Large intestine (tissue), 12 donors: ENCODE data around the gene TMEM207. TPM values are rescaled to one million over a fixed set of nuclear protein-coding genes. Genes with fewer than 3 reads are reported as not detected.

Experiments
- DNase-seq, 2 donors: peaks; one replicate each; pipeline versions ENCODE4 v3.0.0 to v3.0.0-alpha.2; 2013
- H3K27ac ChIP-seq: one replicate; pipeline ENCODE4 v1.5.1; 2013; ENCODE audit warnings: low read length
- H3K27me3 ChIP-seq: 2 replicates; pipeline ENCODE4 v1.6.1; 2013; ENCODE audit warnings: low read length; ENCODE audit not compliant: control insufficient read depth, insufficient read depth
- H3K36me3 ChIP-seq: 2 replicates; pipeline ENCODE4 v1.6.1; 2013; ENCODE audit warnings: low read length; ENCODE audit not compliant: control insufficient read depth, insufficient read depth
- H3K4me1 ChIP-seq: one replicate; pipeline ENCODE4 v1.6.1; 2013; ENCODE audit warnings: low read length; ENCODE audit not compliant: control insufficient read depth, insufficient read depth
- H3K4me3 ChIP-seq: one replicate; pipeline ENCODE4 v1.5.1; 2013; ENCODE audit warnings: low read length
- H3K9me3 ChIP-seq: one replicate; pipeline ENCODE4 v1.6.1; 2013; ENCODE audit warnings: mild to moderate bottlenecking, low read depth, low read length, moderate library complexity; ENCODE audit not compliant: control insufficient read depth
- WGBS: methylation state at CpG from one replicate; pipeline ENCODE4 v1.1.5; 2013; ENCODE audit warnings: low lambda C conversion rate; ENCODE audit not compliant: insufficient coverage; 5-methylcytosine and 5-hydroxymethylcytosine counted together
- long read RNA-seq, 11 donors: transcript quantifications; one replicate each; lab custom pipeline, GENCODE V29; 2026
- polyA plus RNA-seq: library from polyadenylated mRNA; unstranded; fragments of 120-200 nt; gene quantifications from one replicate; pipeline ENCODE4 v1.2.1, GENCODE V29; 2013

Gene TMEM207
- 2.9 TPM for polyA plus RNA-seq
- long read RNA-seq, donor 1: 0 reads
- long read RNA-seq, donor 2, partial matches to known transcripts: 0 of 1 reads
- long read RNA-seq, donor 2, other reads (novel, unspliced or antisense): 0 of 1 reads
- long read RNA-seq, donor 3: 0 reads
- long read RNA-seq, donor 4: 0 reads
- long read RNA-seq, donor 5: 0 reads
- long read RNA-seq, donor 6, partial matches to known transcripts: 0 of 1 reads
- long read RNA-seq, donor 6, other reads (novel, unspliced or antisense): 0 of 1 reads
- long read RNA-seq, donor 7: 0 reads
- long read RNA-seq, donor 8: 0 reads
- long read RNA-seq, donor 9, partial matches to known transcripts: 0 of 2 reads
- long read RNA-seq, donor 9, other reads (novel, unspliced or antisense): 0 of 2 reads
- long read RNA-seq, donor 10, partial matches to known transcripts: 0 of 1 reads
- long read RNA-seq, donor 10, other reads (novel, unspliced or antisense): 0 of 1 reads
- long read RNA-seq, donor 11, partial matches to known transcripts: 0 of 1 reads
- long read RNA-seq, donor 11, other reads (novel, unspliced or antisense): 0 of 1 reads

- peaks cover 33% of the 10 kb centered on the region for H3K4me1 ChIP-seq
- H3K36me3 ChIP-seq: no peaks in the 10 kb centered on the region
- no peak within 1 kb of the TSS for H3K4me3 ChIP-seq
- peak within 1 kb of the TSS; percentile 49 for H3K27ac ChIP-seq
- H3K27me3 ChIP-seq: no peaks in the 10 kb centered on the region
- WGBS: no CpG with 5 or more reads among the region's 1 CpG
- no peaks in the 10 kb centered on the region for H3K9me3 ChIP-seq
- DNase-seq: peak; percentile 10 to 49
These were observed at the start of gene TMEM207 for GRCh38 chr3:190449801-190450200. Gene TMEM207, minus strand, starts transcription at chr3:190449901. Its CDS starts 92 bp downstream, at chr3:190449809.

GRCh38 chr3:190499122-190499521 is 49.4 kb upstream of the TMEM207 start:
- Histone ChIP-seq H3K9me3 (no peaks in the 10 kb centered on the region), H3K27ac (no peak overlapping the region), H3K4me3 (no peak overlapping the region), H3K4me1 (no peaks in the 10 kb centered on the region), H3K27me3 (no peaks in the 10 kb centered on the region), H3K36me3 (no peaks in the 10 kb centered on the region)
- DNase-seq: no peak
- whole genome bisulfite sequencing: 61% methylated on average over 2 of the region's 2 CpGs

- Histone ChIP-seq H3K27me3 (no peaks in the 10 kb centered on the region), H3K36me3 (no peaks in the 10 kb centered on the region), H3K9me3 (no peaks in the 10 kb centered on the region), H3K4me3 (no peak overlapping the region), H3K4me1 (no peaks in the 10 kb centered on the region), H3K27ac (no peak overlapping the region)
- WGBS: 80% methylated on average over 2 of the region's 2 CpGs
- DNase-seq: no peak
These were observed 48.6 kb upstream of the TMEM207 start for GRCh38 chr3:190498293-190498692.

- 83% methylated on average over 1 of the region's 3 CpGs for WGBS
These were observed 48.1 kb upstream of the TMEM207 start for GRCh38 chr3:190497811-190498210.

GRCh38 chr3:190496859-190497258 is 47.2 kb upstream of the TMEM207 start:
- Histone ChIP-seq H3K36me3 (no peaks in the 10 kb centered on the region), H3K9me3 (no peaks in the 10 kb centered on the region), H3K27me3 (no peaks in the 10 kb centered on the region), H3K4me3 (no peak overlapping the region), H3K27ac (no peak overlapping the region), H3K4me1 (no peaks in the 10 kb centered on the region)
- no peak for DNase-seq
- 40% methylated on average over 1 of the region's 1 CpG for WGBS

More at GRCh38 chr3:190497811-190498210, 48.1 kb upstream of the TMEM207 start:
- H3K36me3 ChIP-seq: no peaks in the 10 kb centered on the region
- H3K27ac ChIP-seq: no peak overlapping the region
- H3K27me3 ChIP-seq: no peaks in the 10 kb centered on the region
- H3K4me1 ChIP-seq: no peaks in the 10 kb centered on the region
- H3K4me3 ChIP-seq: no peak overlapping the region
- DNase-seq: no peak
- H3K9me3 ChIP-seq: no peaks in the 10 kb centered on the region

GRCh38 chr3:190495796-190496195 is 46.1 kb upstream of the TMEM207 start:
- Histone ChIP-seq H3K9me3 (no peaks in the 10 kb centered on the region), H3K36me3 (no peaks in the 10 kb centered on the region), H3K4me1 (no peaks in the 10 kb centered on the region), H3K27me3 (no peaks in the 10 kb centered on the region), H3K4me3 (no peak overlapping the region), H3K27ac (no peak overlapping the region)
- WGBS: 80% methylated on average over 1 of the region's 5 CpGs
- no peak for DNase-seq

GRCh38 chr3:190495354-190495753 is 45.7 kb upstream of the TMEM207 start:
- Histone ChIP-seq H3K36me3 (no peaks in the 10 kb centered on the region), H3K4me1 (no peaks in the 10 kb centered on the region), H3K27ac (no peak overlapping the region), H3K9me3 (no peaks in the 10 kb centered on the region), H3K27me3 (no peaks in the 10 kb centered on the region), H3K4me3 (no peak overlapping the region)
- no peak for DNase-seq

GRCh38 chr3:190494907-190495306 is 45.2 kb upstream of the TMEM207 start:
- Histone ChIP-seq H3K9me3 (no peaks in the 10 kb centered on the region), H3K27ac (no peak overlapping the region), H3K4me1 (no peaks in the 10 kb centered on the region), H3K36me3 (no peaks in the 10 kb centered on the region), H3K27me3 (no peaks in the 10 kb centered on the region), H3K4me3 (no peak overlapping the region)
- no peak for DNase-seq

- no peaks in the 10 kb centered on the region for H3K36me3 ChIP-seq
- no peak for DNase-seq
- H3K27me3 ChIP-seq: no peaks in the 10 kb centered on the region
- no peak overlapping the region for H3K27ac ChIP-seq
- H3K9me3 ChIP-seq: no peaks in the 10 kb centered on the region
- H3K4me3 ChIP-seq: no peak overlapping the region
- WGBS: 90% methylated on average over 3 of the region's 4 CpGs
- H3K4me1 ChIP-seq: no peaks in the 10 kb centered on the region
These were observed 43.3 kb upstream of the TMEM207 start for GRCh38 chr3:190492966-190493365.

- H3K27ac ChIP-seq: no peak overlapping the region
- H3K4me1 ChIP-seq: no peaks in the 10 kb centered on the region
- H3K36me3 ChIP-seq: no peaks in the 10 kb centered on the region
- no peaks in the 10 kb centered on the region for H3K9me3 ChIP-seq
- H3K27me3 ChIP-seq: peaks cover 4% of the 10 kb centered on the region
- no peak overlapping the region for H3K4me3 ChIP-seq
- DNase-seq: no peak
These were observed 42.4 kb upstream of the TMEM207 start for GRCh38 chr3:190492129-190492528.

GRCh38 chr3:190491533-190492054 is 41.9 kb upstream of the TMEM207 start:
- DNase-seq: no peak
- no peak overlapping the region for H3K27ac ChIP-seq
- WGBS: 100% methylated on average over 1 of the region's 4 CpGs
- no peak overlapping the region for H3K4me3 ChIP-seq
- H3K4me1 ChIP-seq: no peaks in the 10 kb centered on the region
- no peaks in the 10 kb centered on the region for H3K36me3 ChIP-seq
- H3K27me3 ChIP-seq: peaks cover 4% of the 10 kb centered on the region
- no peaks in the 10 kb centered on the region for H3K9me3 ChIP-seq
